ENCODE measurements around the gene TRAF3IP1. TPM values are rescaled to one million over a fixed set of nuclear protein-coding genes. Genes with fewer than 3 reads are reported as not detected.

Gene TRAF3IP1
- total and polyA plus RNA-seq, 2 of the 13 experiments (the other 11 are each of a cell fraction or from before 2014, with no cell fraction given) = 4.1 to 12.9 TPM

GRCh38 chr2:238306672-238306998 lies 13.7 kb upstream of the TRAF3IP1 start:
- DNase-seq (ENCODE audit: low spot score) (no peak), ATAC-seq (peak; percentile 41), FAIRE-seq (no peak)
- Histone ChIP-seq H4K20me1 (ENCODE audit: insufficient read depth, low read length) (no peaks in the 10 kb centered on the region), H3K9me3 (ENCODE audit: low read length) (no peaks in the 10 kb centered on the region), H2AFZ (ENCODE audit: low read length) (no peak overlapping the region), H3K4me2 (ENCODE audit: low read depth, low read length) (peak overlapping the region; percentile 60), H3K27me3 (ENCODE audit: control insufficient read depth in 1 of 2, insufficient read depth in 2 of 2, low read length in 2 of 2) (peaks cover 1 to 8% of the 10 kb centered on the region in 2 experiments; a peak in 3 of 5 replicates), H3K27ac (ENCODE audit: extremely low read length, insufficient read depth, low read length) (no peak overlapping the region), H3K79me2 (ENCODE audit: insufficient read depth, low read length) (no peaks in the 10 kb centered on the region), H3K4me1 (ENCODE audit: insufficient read depth, low read length) (peaks cover 23% of the 10 kb centered on the region), H3K4me3 (replicated peaks in 1 of 3; ENCODE audit: insufficient read depth in 1 of 3, low read depth in 2 of 3, low read length in 3 of 3) (peak overlapping the region in 1 of 3 experiments; percentile 22; a peak in 1 of 6 replicates), H3K9ac (ENCODE audit: insufficient read depth, low read depth, low read length) (no peak overlapping the region), H3K36me3 (replicated peaks in 1 of 2; ENCODE audit: control insufficient read depth in 1 of 2, insufficient read depth in 2 of 2, low read length in 2 of 2) (no peaks in the 10 kb centered on the region)
- BruUV-seq (replicated peaks) = no TSS peak
- TF ChIP-seq ZNF639 (CRISPR knock-in tag; conservative IDR thresholded peaks at IDR 0.05) (0 out of 2 replicates have a peak, but pooled peaks have one; percentile 20), ZNF709 (CRISPR knock-in tag; IDR thresholded peaks at IDR 0.05) (0 out of 2 replicates have a peak, but pooled peaks have one; percentile 0), MLXIP (CRISPR knock-in tag; IDR thresholded peaks at IDR 0.05; ENCODE audit: borderline replicate concordance) (no peak)
- in situ Hi-C loops (cut with HindIII; ENCODE audit: extremely low pct_ligation_motif_present, low pct_unique_long_range_greater_than_20kb) = no loop called here
- 31% methylated on average over 5 of the region's 5 CpGs for WGBS (ENCODE audit: low lambda C conversion rate)
- intact Hi-C loops (cut with micrococcal nuclease; ENCODE audit: unreplicated experiment) = no loop called here
- ChIA-PET POLR2A (interaction anchor here (1.0 to 2.5 kb wide), 3 partner anchors 9 to 18 kb away, joined by 3 to 15 read pairs (median 9); partner anchors contain the start of gene PER2), CTCF (ENCODE audit: low intra/inter-chr PET ratio, low total read pairs) (no interaction called here)
